Parathyroid adenoma (tissue), 2 donors: Measurements from ENCODE around the gene IDS.
A peak's percentile ranks its signal among the peaks of the same experiment; 100 is the strongest.
"Not testable (repeated sequence)": the region's sequence is repeated elsewhere in the genome, so short reads cannot be mapped to it uniquely, and the experiment has no call there.

ENCODE experiments used
- H2AFZ ChIP-seq: fragments of 300-600 bp; sonication (generic); one replicate; pipeline ENCODE4 v1.7.0; 2017; ENCODE audit warnings: antibody characterized with exemption, mild to moderate bottlenecking
- H3K27ac ChIP-seq: fragments of 300-600 bp; sonication (generic); one replicate; pipeline ENCODE4 v1.7.0; 2017
- H3K27me3 ChIP-seq: fragments of 300-600 bp; sonication (generic); one replicate; pipeline ENCODE4 v1.7.0; 2017; ENCODE audit warnings: low read length; ENCODE audit not compliant: control insufficient read depth, insufficient read depth
- H3K36me3 ChIP-seq: fragments of 300-600 bp; sonication (generic); one replicate; pipeline ENCODE4 v1.7.0; 2017; ENCODE audit warnings: low read length; ENCODE audit not compliant: control insufficient read depth, insufficient read depth
- H3K4me1 ChIP-seq: fragments of 300-600 bp; sonication (generic); one replicate; pipeline ENCODE4 v1.7.0; 2017; ENCODE audit warnings: control low read depth
- H3K4me2 ChIP-seq: fragments of 300-600 bp; sonication (generic); one replicate; pipeline ENCODE4 v1.7.0; 2017; ENCODE audit warnings: low read length
- H3K4me3 ChIP-seq: fragments of 300-600 bp; sonication (generic); one replicate; pipeline ENCODE4 v1.7.0; 2017; ENCODE audit warnings: low read depth, low read length
- H3K79me2 ChIP-seq: fragments of 300-600 bp; sonication (generic); one replicate; pipeline ENCODE4 v1.7.0; 2017; ENCODE audit warnings: control low read depth
- H3K9ac ChIP-seq: fragments of 300-600 bp; sonication (generic); one replicate; pipeline ENCODE4 v1.7.0; 2017; ENCODE audit warnings: mild to moderate bottlenecking
- H3K9me3 ChIP-seq: fragments of 300-600 bp; sonication (generic); one replicate; pipeline ENCODE4 v1.7.0; 2017; ENCODE audit warnings: low read length; ENCODE audit not compliant: control insufficient read depth
- CTCF ChIP-seq: fragments of 300-600 bp; sonication (generic); IDR thresholded peaks from one replicate; pipeline ENCODE4 v1.7.0; 2017; ENCODE audit warnings: antibody characterized with exemption, mild to moderate bottlenecking
- donor health status: primary hyperparathyroidism.

Gene IDS

GRCh38 chrX:149541521-149542047 is 36.5 kb upstream of the IDS start:
- peak overlapping the region; percentile 99 for H3K27ac ChIP-seq
- no peak for TF ChIP-seq CTCF
- H3K36me3 ChIP-seq, result no peaks in the 10 kb centered on the region
- H3K4me1 ChIP-seq, result peaks cover 5% of the 10 kb centered on the region
- H3K79me2 ChIP-seq, result no peaks in the 10 kb centered on the region
- H3K9me3 ChIP-seq, result no peaks in the 10 kb centered on the region
- H3K4me3 ChIP-seq, result peak overlapping the region; percentile 81
- H3K27me3 ChIP-seq, result no peaks in the 10 kb centered on the region
- peak overlapping the region; percentile 70 for H3K4me2 ChIP-seq
- peak overlapping the region; percentile 72 for H2AFZ ChIP-seq
- no peak overlapping the region for H3K9ac ChIP-seq

GRCh38 chrX:149540621-149541520 is 35.8 kb upstream of the IDS start, which contains the start of gene EOLA1:
EOLA1 (plus strand) TSS chrX:149541012; CDS start chrX:149545631, 4,619 bp downstream.
- Histone ChIP-seq H3K36me3 (no peaks in the 10 kb centered on the region), H3K9ac (peak within 1 kb of the TSS; percentile 80), H3K27ac (peak within 1 kb of the TSS; percentile 99), H2AFZ (peak within 1 kb of the TSS; percentile 79), H3K9me3 (no peaks in the 10 kb centered on the region), H3K4me2 (peak within 1 kb of the TSS; percentile 70), H3K4me1 (peaks cover 5% of the 10 kb centered on the region), H3K4me3 (peak within 1 kb of the TSS; percentile 81), H3K79me2 (no peaks in the 10 kb centered on the region), H3K27me3 (no peaks in the 10 kb centered on the region)
- TF ChIP-seq CTCF, result peak; percentile 7

- no peak overlapping the region for H3K9ac ChIP-seq
- peak overlapping the region; percentile 81 for H3K4me3 ChIP-seq
- H3K4me1 ChIP-seq, result peaks cover 5% of the 10 kb centered on the region
- H3K9me3 ChIP-seq, result no peaks in the 10 kb centered on the region
- H2AFZ ChIP-seq, result peak overlapping the region; percentile 79
- H3K79me2 ChIP-seq, result no peaks in the 10 kb centered on the region
- H3K27me3 ChIP-seq, result no peaks in the 10 kb centered on the region
- H3K36me3 ChIP-seq, result no peaks in the 10 kb centered on the region
- peak overlapping the region; percentile 99 for H3K27ac ChIP-seq
- peak overlapping the region; percentile 70 for H3K4me2 ChIP-seq
- no peak for TF ChIP-seq CTCF
Observed at GRCh38 chrX:149540131-149540620, 35.1 kb upstream of the IDS start.

- Histone ChIP-seq H3K36me3 (no peaks in the 10 kb centered on the region), H3K4me1 (peaks cover 5% of the 10 kb centered on the region), H3K9me3 (no peaks in the 10 kb centered on the region), H3K27me3 (no peaks in the 10 kb centered on the region), H3K4me2 (peak overlapping the region; percentile 59), H2AFZ (peak overlapping the region; percentile 50), H3K9ac (no peak overlapping the region), H3K27ac (peak overlapping the region; percentile 80), H3K4me3 (peak overlapping the region; percentile 54), H3K79me2 (no peaks in the 10 kb centered on the region)
- TF ChIP-seq CTCF, result no peak
Observed at GRCh38 chrX:149539283-149540130, 34.4 kb upstream of the IDS start.

- not testable (repeated sequence) for H2AFZ ChIP-seq, H3K27ac ChIP-seq, H3K9ac ChIP-seq, H3K4me3 ChIP-seq, H3K79me2 ChIP-seq, H3K4me2 ChIP-seq, H3K4me1 ChIP-seq, H3K27me3 ChIP-seq, H3K36me3 ChIP-seq, H3K9me3 ChIP-seq
Observed at GRCh38 chrX:149537474-149537873, 32.4 kb upstream of the IDS start.

- not testable (repeated sequence) for H3K36me3 ChIP-seq, H3K4me1 ChIP-seq, H3K9ac ChIP-seq, H3K79me2 ChIP-seq, H3K4me3 ChIP-seq, H3K27me3 ChIP-seq, H3K4me2 ChIP-seq, H3K9me3 ChIP-seq, H3K27ac ChIP-seq, H2AFZ ChIP-seq
Observed at GRCh38 chrX:149534926-149535602, 30.0 kb upstream of the IDS start.
